KOPT-K1 (cell line): Measurements from ENCODE around the gene PFN4.
A peak's percentile ranks its signal among the peaks of the same experiment; 100 is the strongest.
"Not testable (repeated sequence)": the region's sequence is repeated elsewhere in the genome, so short reads cannot be mapped to it uniquely, and the experiment has no call there.

Experiments
- H3K27ac ChIP-seq: fragments of 200-600 bp; sonication (generic); 2 replicates; pipeline ENCODE4 v1.5.1; 2016; ENCODE audit warnings: antibody characterized with exemption, mild to moderate bottlenecking, low read depth, low read length; ENCODE audit not compliant: poor library complexity, severe bottlenecking
- H3K36me3 ChIP-seq: fragments of 200-600 bp; sonication (generic); 2 replicates; pipeline ENCODE4 v1.5.1; 2017; ENCODE audit warnings: antibody characterized with exemption, mild to moderate bottlenecking, low read length, moderate library complexity; ENCODE audit not compliant: insufficient read depth
- H3K9me3 ChIP-seq: fragments of 200-600 bp; sonication (generic); 2 replicates; pipeline ENCODE4 v1.5.1; 2017; ENCODE audit warnings: antibody characterized with exemption, low read length, mild to moderate bottlenecking; ENCODE audit not compliant: insufficient read depth, poor library complexity, severe bottlenecking

The PFN4 gene

DNA sequence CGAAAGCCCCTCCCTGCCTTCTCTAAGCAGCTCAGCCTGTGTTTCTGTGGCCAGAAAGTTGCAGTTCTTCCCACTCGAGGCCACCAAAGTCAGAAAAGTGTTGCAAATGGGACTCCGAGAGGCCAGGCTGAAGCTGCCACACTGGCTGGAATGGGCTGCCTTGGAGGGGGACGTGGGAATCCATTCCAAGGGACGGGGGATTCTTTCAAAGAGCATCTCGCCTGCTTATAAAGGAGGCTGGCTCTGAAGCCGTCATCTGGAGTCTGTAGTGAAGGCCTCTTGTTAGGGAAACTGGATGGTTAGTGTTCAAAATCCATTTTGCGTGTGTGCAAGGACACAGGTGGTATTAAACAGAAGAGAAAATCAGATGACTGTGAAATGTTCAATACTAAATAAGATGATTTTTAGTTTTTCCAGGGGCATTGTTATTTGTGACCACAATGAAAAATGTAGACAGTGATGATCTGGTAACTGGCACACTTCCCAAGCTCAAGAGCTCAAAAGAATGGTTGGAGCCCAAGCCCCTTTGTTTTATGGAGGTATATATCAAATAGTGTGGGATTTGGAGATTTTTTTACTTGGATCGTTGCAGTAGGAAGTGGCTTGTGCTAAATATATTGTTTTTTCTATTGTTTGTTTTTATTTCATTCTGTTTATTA lies 917 bp upstream of the PFN4 start:
- Histone ChIP-seq H3K9me3 (no peaks in the 10 kb centered on the region), H3K27ac (peak overlapping the region; percentile 81)

DNA sequence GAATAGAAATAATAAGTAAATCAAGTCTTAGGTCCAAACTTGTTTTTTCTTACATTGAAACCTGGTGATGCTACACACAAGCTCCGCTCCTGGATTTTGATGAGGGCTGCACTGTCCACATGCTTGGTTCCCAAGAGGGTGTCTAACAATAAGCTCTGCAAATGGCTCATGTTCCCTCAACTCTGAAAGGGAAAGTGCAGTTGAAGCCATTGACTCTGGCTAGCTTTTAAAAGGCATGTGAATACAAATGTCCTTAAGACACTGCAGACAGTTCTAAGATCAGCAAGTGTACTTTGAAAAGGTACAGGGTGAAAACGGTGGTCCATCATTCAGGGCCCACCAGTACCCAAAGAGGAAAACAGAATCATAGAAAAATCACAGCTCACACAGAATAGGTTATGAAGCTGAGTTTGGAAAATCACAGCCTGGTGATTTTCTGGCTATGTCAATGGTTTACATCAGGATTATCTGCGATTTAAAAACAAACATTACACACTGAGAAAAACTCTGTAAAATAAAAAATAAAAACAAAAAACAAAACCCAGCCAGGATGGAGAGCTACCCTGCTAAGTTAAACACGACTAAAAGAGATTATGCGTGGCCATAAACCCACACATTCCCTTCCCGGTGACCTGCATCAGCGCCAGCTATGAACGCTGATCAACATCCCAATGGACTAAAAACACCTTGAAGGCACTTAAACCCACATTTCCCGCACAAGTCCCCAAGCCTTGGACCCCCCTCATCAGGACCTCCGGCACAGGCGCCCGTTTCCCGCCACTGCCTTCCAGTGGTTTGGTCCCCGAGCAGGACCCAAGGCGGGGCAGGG lies 554 bp downstream of the PFN4 start:
- H3K36me3 ChIP-seq = no peaks in the 10 kb centered on the region
- H3K27ac ChIP-seq = peak overlapping the region; percentile 81
- H3K9me3 ChIP-seq = no peaks in the 10 kb centered on the region

More for the DNA sequence above, 917 bp upstream of the PFN4 start:
- no peaks in the 10 kb centered on the region for H3K36me3 ChIP-seq

DNA sequence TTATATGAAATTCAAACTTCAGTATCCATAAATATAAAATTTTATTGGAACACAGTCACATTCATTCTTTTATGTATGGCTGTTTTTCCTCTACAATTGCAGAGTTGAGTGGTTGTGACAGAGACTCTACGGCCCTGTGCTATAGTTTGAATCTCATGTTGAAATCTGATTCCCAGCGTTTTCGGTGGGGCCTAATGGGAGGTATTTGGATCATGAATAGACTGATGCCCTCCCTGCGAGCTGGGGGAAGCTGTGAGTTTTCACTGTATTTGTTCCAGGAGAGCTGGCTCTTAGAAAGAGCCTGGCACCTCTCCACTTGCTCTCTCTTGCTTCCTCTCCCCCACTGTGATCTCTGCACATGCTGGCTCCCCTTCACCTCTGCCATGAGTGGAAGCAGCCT lies 1.7 kb downstream of the PFN4 start:
- H3K27ac ChIP-seq = no peak overlapping the region
- no peaks in the 10 kb centered on the region for H3K36me3 ChIP-seq
- no peaks in the 10 kb centered on the region for H3K9me3 ChIP-seq

DNA sequence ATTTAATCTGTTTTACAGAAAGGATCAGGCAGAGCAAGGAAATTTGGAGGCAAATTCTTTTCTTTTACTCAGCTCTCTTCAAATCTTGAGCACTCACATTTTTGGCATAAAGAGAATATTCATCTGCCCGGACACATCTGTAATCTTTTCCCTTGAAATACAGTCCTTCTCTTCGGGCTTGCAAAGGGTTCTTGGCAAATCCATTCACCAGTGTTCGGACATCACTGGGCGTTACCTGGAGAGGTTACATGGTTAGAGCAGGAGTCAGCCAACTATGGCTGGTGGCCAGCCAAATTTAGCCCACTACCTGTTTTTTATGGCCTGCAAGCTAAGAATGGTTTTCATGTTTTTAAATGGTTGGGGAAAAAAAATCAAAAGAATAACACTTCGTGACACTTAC lies 2.1 kb downstream of the PFN4 start:
- Histone ChIP-seq H3K36me3 (no peaks in the 10 kb centered on the region), H3K27ac (no peak overlapping the region), H3K9me3 (no peaks in the 10 kb centered on the region)

DNA sequence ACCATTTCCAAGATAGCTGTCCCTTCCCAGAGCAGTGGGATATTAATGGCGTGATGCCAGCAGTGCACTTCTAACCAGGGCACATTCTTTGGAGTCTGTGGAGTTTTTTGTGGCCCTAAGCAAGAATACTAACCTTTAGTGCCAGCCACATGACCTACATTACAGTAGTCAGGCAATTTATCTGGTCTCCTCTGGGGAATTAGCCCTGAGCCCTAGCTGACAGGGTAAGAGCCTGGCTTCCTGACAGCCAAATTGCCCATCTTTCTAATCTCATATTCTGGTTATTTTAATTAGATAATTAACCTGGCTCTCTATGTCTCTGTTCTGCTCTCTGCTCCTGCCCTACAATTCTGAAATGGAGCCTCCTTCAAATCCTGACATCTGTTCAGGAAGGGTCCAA lies 5.2 kb downstream of the PFN4 start:
- H3K9me3 ChIP-seq = no peaks in the 10 kb centered on the region
- no peak overlapping the region for H3K27ac ChIP-seq
- H3K36me3 ChIP-seq = no peaks in the 10 kb centered on the region

DNA sequence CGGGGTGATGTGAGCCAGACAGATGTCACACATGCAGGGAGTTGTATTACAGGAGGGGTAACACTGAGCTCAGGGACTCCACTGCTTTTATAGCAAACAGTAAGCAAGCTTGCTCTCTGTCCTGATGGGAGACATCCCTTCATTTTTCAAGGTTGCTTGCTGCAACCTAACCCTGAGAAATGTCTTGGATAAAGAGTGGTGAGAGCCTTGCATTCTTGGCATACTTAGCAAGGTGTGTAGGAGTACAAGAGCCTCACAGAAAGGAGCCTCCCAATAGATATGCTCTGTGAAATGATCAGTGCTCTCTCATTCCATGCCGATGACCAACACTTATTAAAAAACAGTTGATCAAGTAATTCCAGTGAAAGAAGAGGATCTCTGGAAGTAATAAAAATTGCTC lies 8.1 kb downstream of the PFN4 start:
- no peaks in the 10 kb centered on the region for H3K9me3 ChIP-seq
- H3K27ac ChIP-seq = no peak overlapping the region
- H3K36me3 ChIP-seq = no peaks in the 10 kb centered on the region

DNA sequence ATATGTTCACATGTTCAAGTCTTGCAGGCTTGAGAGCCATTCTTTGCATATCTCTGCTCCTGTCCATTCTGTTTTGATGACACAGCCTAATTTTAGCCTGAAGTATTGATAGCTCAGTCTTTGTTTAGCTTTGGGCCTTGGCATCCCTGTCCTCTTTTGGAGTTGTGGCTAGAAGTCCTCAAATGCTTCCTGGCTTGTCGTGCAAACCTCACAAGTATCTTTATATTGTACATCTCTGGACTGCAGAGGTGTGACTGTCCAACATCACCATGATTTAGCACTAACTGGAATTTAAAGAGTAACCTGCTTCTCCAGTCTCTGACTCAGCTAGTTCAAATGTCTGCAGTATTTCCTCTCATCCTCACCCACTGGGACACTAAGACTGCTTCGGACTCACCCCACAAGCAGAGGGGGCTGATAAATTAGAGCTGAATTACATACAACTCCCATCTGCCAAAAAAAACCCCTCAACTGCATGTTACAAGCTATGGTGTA lies 11.7 kb downstream of the PFN4 start:
- Histone ChIP-seq H3K27ac (no peak overlapping the region), H3K9me3 (peaks cover 6% of the 10 kb centered on the region), H3K36me3 (no peaks in the 10 kb centered on the region)

DNA sequence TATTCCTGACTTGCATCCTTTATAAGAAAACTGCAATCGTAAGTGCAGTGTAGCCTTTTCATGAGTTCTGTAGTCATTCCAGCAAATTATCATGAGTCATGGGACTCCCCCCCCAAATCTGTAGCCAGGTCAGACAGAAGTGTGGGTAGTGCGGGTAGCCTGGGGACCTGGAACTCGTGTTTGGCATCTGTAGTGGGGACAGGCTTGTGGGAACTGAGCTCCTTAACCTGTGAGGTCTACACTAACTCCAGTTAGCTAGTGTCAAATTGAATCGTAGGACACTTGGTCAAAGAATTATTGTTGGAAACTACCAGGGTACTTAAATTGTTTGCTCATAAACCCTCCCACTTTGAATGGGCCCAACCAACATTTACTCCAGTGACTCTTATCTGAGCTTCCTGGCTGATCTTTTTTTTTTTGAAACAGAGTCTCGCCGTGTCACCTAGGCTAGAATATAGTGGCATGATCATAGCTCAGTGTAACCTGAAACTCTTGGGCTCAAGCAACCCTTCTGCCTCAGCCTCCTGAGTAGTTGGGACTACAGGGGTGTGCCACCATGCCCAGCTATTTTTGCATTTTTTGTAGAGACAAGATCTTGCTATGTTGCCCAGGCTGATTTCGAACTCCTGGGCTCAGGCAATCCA lies 12.4 kb downstream of the PFN4 start:
- Histone ChIP-seq H3K9me3 (peaks cover 6% of the 10 kb centered on the region), H3K36me3 (no peaks in the 10 kb centered on the region), H3K27ac (no peak overlapping the region)

DNA sequence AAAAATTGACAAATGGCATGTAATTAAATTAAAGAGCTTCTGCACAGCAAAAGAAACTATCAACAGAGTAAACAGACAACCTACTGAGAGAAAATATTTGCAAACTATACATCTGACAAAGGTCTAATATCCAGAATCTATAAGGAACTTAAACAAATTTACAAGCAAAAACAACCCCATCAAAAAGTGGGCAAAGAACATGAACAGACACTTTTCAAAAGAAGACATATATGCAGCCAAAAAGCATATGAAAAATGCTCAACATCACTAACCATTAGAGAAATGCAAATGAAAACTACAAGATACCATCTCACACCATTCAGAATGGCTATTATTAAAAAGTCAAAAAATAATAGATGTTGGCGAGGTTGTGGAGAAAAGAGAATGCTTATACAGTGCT lies 13.7 kb downstream of the PFN4 start:
- H3K27ac ChIP-seq, H3K9me3 ChIP-seq: not testable (repeated sequence)

DNA sequence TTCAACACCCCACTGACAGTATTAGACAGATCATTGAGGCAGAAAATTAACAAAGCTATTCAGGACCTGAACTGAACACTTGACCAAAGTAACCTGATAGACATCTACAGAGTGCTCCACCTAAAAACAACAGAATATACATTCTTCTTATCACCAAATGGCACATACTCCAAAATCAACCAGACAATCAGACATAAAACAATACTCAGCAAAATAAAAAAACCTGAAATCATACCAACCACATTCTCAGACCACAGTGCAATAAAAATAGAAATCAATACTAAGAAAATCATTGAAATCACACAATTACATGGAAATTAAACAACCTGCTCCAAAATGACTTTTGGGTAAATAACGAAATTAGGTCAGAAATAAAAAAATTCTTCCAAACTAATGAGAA lies 15.8 kb downstream of the PFN4 start:
- peaks cover 6% of the 10 kb centered on the region for H3K9me3 ChIP-seq
- no peaks in the 10 kb centered on the region for H3K36me3 ChIP-seq
- no peak overlapping the region for H3K27ac ChIP-seq

More for the DNA sequence above, 13.7 kb downstream of the PFN4 start:
- not testable (repeated sequence) for H3K36me3 ChIP-seq

DNA sequence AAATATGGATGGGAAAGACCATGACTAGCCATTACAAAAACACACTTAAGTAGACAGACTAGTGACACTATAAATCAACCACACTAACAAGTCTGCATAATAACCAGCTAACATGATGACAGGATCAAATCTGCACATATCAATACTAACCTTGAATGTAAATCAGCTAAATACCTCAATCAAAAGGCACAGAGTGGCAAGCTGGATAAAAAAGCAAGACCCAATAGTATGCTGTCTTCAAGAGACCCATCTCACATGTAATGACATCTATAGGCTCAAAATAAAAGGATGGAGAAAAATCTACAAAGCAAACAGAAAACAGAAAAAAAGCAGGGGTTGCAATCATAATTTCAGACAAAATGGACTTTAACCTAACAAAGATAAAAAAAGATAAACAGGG lies 16.3 kb downstream of the PFN4 start:
- H3K27ac ChIP-seq = no peak overlapping the region
- H3K9me3 ChIP-seq = peaks cover 6% of the 10 kb centered on the region
- H3K36me3 ChIP-seq = no peaks in the 10 kb centered on the region

DNA sequence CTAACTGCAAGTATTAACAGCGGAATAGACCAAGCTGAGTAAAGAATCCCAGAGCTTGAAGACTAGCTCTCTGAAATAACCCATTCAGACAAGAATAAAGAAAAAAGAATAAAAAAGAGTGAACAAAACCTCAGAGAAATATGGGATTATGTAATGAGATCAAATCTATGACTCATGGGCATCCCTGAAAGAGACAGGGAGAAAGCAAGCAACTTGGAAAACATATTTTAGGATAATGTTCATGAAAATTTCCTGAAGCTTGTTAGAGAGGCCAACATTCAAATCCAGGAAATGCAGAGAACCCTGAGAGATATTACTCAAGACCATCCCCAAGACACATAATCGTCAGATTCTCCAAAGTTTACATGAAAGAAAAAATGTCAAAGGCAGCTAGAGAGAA lies 17.3 kb downstream of the PFN4 start:
- peaks cover 6% of the 10 kb centered on the region for H3K9me3 ChIP-seq

DNA sequence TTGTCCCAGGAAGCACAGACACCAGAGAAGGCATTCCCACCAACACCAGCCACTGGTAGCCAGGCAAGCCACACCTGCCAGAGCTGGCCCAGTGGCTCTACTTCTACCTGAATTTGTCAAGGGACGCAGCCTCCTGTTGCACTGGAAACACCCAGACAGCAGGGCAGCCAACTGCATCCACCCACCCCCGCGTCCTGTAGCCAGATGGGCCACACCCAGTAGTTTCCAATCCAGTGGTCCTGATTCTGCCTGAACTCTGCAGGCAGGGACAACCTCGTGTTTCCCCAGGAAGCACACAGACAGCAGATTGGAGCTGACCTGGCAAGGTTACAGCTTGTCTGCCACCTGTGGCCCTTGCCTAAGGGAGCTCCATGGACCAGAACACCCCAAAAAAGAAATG lies 18.2 kb downstream of the PFN4 start:
- Histone ChIP-seq H3K27ac (no peak overlapping the region), H3K9me3 (peaks cover 6% of the 10 kb centered on the region), H3K36me3 (no peaks in the 10 kb centered on the region)

More for the DNA sequence above, 17.3 kb downstream of the PFN4 start:
- Histone ChIP-seq H3K36me3 (no peaks in the 10 kb centered on the region), H3K27ac (no peak overlapping the region)

DNA sequence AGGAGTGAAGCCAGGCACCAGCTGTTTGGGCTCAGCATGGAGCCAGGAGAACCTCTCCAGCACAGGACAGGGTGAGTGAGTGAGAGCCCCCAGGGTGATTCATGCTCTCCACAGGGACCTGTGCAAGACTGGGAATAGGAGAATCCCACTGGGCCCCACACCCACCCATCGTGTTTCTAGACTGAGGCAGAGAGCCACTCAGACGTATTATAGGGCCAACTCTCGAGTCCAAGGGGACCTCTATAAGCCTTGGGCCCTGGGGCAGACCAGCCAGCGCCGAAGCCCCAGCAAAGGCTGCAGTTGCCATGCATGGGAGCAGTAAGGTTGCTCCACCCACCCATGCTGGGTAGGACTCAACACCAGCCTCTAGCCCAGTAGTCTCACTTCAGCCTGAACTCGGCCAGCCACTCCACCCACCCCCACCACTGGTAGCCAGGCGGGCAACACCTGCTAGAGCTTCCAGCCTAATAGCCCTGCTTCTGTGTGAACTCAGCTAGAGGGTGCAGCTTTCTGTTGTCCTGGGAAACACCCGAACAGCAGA lies 19.0 kb downstream of the PFN4 start:
- H3K27ac ChIP-seq = no peak overlapping the region
- peaks cover 6% of the 10 kb centered on the region for H3K9me3 ChIP-seq
- H3K36me3 ChIP-seq = no peaks in the 10 kb centered on the region

DNA sequence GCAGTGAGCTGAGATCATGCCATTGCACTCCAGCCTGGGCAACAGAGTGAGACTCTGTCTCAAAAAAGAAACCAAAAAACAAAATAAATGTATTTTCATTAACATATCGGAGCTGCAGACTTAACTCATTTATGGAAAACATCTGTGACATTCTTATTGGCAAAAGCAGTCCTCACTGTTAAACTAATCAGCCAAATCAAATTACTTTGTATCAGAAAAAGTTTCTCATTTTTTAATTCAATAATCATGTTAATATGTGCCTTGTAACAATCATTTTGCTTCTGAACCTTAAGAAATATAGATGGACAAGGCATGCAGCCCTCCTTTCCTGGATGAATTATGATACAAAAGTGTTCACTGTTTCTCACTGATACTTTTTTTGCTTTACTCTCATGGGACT lies 20.5 kb downstream of the PFN4 start:
- H3K27ac ChIP-seq = no peak overlapping the region

More for the DNA sequence above, 20.5 kb downstream of the PFN4 start:
- H3K9me3 ChIP-seq = peaks cover 6% of the 10 kb centered on the region
- no peaks in the 10 kb centered on the region for H3K36me3 ChIP-seq
